ENCODE data around the gene ELP5. TPM values are rescaled to one million over a fixed set of nuclear protein-coding genes. Genes with fewer than 3 reads are reported as not detected.

ELP5 gene
- total RNA-seq, 1 donor from 2014 or later: 35.0 TPM

DNA sequence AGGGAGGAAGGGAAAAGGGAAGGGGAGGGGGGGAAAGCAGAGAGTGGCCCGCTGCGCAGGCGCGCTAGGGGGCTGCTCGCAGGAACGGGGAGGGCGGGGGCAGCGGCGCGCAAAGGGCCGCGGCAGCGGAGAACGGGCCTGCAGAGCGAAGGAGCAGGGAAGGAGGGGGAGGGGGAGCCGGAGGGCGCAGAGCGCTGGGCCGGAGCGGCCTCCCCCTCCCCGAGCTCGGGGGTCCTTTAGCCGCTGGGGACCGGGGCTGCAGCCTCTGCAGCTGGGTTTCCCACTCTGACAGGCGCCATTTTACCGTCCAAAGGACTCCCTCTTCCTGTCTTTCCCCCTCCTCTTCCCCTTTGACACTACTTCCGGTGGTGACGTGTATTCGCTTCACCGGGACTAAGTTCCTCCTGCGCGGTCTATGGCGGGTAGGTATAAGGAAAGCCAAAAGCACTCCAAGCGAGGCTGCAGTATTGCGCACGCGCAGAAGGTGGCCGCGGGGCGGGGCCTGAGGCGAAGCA lies 297 bp upstream of the ELP5 start, which contains the start of gene CTDNEP1:
CTDNEP1 (minus strand) TSS at position 74 of the 515 bp plus-strand sequence. CDS start 438 bp downstream, outside the sequence.
- Histone ChIP-seq H3K27me3 (no peaks in the 10 kb centered on the region), H3K36me3 (peaks cover 32% of the 10 kb centered on the region), H3K4me1 (peaks cover 32% of the 10 kb centered on the region), H3K27ac (peak within 1 kb of the TSS; percentile 99), H3K9me3 (no peaks in the 10 kb centered on the region), H3K4me3 (peak within 1 kb of the TSS; percentile 91)
- DNase-seq (peak; percentile 92), ATAC-seq (peak; percentile 92)
- TF ChIP-seq, protein P1, sequence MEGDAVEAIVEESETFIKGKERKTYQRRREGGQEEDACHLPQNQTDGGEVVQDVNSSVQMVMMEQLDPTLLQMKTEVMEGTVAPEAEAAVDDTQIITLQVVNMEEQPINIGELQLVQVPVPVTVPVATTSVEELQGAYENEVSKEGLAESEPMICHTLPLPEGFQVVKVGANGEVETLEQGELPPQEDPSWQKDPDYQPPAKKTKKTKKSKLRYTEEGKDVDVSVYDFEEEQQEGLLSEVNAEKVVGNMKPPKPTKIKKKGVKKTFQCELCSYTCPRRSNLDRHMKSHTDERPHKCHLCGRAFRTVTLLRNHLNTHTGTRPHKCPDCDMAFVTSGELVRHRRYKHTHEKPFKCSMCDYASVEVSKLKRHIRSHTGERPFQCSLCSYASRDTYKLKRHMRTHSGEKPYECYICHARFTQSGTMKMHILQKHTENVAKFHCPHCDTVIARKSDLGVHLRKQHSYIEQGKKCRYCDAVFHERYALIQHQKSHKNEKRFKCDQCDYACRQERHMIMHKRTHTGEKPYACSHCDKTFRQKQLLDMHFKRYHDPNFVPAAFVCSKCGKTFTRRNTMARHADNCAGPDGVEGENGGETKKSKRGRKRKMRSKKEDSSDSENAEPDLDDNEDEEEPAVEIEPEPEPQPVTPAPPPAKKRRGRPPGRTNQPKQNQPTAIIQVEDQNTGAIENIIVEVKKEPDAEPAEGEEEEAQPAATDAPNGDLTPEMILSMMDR (IDR thresholded peaks at IDR 0.05): no peak
- intact Hi-C loops (cut with DNase I): no loop called here

DNA sequence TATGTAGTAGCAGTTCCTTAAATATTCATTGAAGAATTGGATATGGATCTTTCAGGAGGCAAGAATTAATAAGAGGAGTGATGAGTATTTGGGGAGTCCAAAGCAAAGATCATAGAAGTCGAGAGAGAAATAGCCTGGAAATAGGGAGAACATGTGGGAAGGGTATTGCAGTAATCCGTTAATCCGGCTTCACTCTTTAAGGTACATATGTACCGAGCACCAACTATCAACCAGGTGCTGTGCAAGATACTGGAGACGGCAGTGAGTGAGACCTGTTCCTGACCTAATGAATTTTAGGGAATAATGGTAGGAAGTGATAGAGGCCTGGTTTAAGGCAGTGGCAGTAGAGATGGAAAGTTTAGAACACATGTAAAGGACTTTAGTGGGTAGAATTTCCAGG lies 1.1 kb downstream of the ELP5 start:
- no peak for ATAC-seq
- H3K27ac ChIP-seq: peak overlapping the region; percentile 99

DNA sequence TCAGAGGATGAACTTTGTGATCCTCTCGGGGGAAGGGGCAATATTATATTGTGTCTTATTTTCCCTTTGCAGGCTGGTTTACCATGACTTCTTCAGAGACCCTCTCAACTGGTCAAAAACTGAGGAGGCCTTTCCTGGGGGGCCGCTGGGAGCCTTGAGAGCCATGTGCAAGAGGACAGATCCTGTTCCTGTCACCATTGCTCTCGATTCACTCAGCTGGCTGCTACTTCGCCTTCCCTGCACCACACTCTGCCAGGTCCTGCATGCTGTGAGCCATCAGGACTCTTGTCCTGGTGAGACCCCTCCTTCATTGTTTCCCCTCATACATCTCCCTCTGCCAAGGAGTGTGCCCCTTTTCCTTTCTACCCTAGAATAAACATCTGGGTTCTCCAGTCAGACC lies 2.5 kb downstream of the ELP5 start:
- Histone ChIP-seq H3K4me1 (peaks cover 26% of the 10 kb centered on the region), H3K27ac (no peak overlapping the region), H3K36me3 (peaks cover 50% of the 10 kb centered on the region), H3K27me3 (no peaks in the 10 kb centered on the region), H3K9me3 (no peaks in the 10 kb centered on the region), H3K4me3 (no peak overlapping the region)
- intact Hi-C loops (cut with DNase I): no loop called here
- TF ChIP-seq, protein P1 (IDR thresholded peaks at IDR 0.05): no peak
- ATAC-seq: no peak
- DNase-seq: no peak

More for the DNA sequence above, 1.1 kb downstream of the ELP5 start:
- TF ChIP-seq, protein P1 (IDR thresholded peaks at IDR 0.05): no peak
- H3K4me1 ChIP-seq: peaks cover 32% of the 10 kb centered on the region
- H3K9me3 ChIP-seq: no peaks in the 10 kb centered on the region
- peak overlapping the region; percentile 91 for H3K4me3 ChIP-seq
- intact Hi-C loops (cut with DNase I): no loop called here
- H3K36me3 ChIP-seq: peaks cover 41% of the 10 kb centered on the region
- no peaks in the 10 kb centered on the region for H3K27me3 ChIP-seq
- no peak for DNase-seq

DNA sequence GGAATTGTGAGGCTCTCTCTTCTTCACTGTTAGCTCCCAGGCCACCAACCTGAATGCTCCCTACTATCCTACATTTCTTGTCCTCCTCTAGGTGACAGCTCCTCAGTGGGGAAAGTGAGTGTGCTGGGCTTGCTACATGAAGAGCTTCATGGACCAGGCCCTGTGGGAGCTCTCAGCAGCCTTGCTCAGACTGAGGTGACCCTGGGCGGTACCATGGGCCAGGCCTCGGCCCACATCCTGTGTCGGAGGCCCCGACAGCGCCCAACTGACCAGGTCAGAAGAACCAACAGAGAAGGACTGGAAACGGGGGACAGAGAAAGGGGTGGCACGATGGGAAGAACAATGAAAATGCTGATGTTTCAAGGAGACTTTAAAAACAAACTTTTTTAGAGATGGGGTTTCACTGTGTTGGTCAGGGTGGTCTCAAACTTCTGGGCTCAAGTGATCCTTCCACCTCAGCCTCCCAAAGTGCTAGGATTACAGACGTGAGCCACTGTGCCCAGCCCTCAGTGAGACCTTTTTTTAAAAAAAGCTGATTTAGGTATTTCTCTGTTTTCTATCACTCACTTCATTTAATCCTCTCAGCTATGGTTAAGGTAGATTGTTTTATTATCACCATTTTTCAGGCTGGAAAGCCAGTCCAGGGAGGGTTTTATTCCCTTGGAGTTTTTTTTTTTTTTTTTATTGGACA lies 4.9 kb downstream of the ELP5 start:
- intact Hi-C loops (cut with DNase I): no loop called here

DNA sequence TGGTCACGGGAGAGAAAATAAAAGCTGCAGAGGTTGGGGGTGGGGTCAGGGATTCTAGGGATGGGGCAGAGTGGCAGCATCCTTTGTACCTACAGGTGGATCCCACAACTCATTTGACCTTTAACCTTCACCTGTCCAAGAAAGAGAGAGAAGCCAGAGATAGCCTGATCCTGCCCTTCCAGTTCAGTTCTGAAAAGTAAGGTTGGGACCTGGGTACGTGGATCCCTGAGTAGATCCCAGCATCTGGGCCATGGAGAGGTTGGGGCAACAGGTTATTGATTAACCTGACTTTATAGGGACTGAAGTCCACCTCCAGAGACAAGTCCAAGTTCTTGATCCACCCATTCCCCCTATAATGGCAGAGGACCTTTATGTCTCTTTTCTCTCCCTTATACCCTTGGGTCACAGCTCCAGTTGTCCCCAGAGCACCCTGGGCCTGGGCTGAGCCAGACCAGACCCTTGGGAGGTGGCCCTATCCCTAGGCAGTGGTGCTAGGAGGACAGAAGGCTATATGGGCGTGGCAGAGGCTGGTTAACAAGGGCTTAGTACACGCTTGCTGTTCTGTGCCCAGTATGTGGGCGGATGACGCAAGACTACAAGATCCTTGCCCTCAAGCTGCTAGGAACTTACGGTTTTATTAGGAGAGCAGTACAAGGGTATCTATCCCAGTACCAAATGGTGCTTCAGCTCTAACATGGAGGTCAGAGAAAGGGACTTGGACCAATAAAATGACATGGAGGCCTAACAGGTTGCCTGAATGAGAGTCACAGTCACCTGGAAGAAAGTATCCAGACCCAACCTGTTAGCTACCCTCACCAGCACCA lies 6.9 kb downstream of the ELP5 start:
- peaks cover 50% of the 10 kb centered on the region for H3K36me3 ChIP-seq
- ATAC-seq (peak; percentile 57), DNase-seq (peak; percentile 84)
- intact Hi-C loops (cut with DNase I): no loop called here
- H3K9me3 ChIP-seq: no peaks in the 10 kb centered on the region
- TF ChIP-seq, protein P1 (IDR thresholded peaks at IDR 0.05): no peak
- no peak overlapping the region for H3K27ac ChIP-seq
- no peak overlapping the region for H3K4me3 ChIP-seq
- H3K27me3 ChIP-seq: peaks cover 4% of the 10 kb centered on the region
- peaks cover 25% of the 10 kb centered on the region for H3K4me1 ChIP-seq

More for the DNA sequence above, 4.9 kb downstream of the ELP5 start:
- DNase-seq (no peak), ATAC-seq (no peak)
- H3K36me3 ChIP-seq: peaks cover 50% of the 10 kb centered on the region
- H3K4me1 ChIP-seq: peaks cover 24% of the 10 kb centered on the region
- H3K4me3 ChIP-seq: no peak overlapping the region
- TF ChIP-seq, protein P1 (IDR thresholded peaks at IDR 0.05): no peak
- H3K27me3 ChIP-seq: no peaks in the 10 kb centered on the region
- no peaks in the 10 kb centered on the region for H3K9me3 ChIP-seq
- no peak overlapping the region for H3K27ac ChIP-seq

Measured in upper lobe of right lung (tissue), 1 donor.